Suppressor macrophage treated with lipopolysaccharide for 1 hour (primary cell): ENCODE results near the gene GPR4.
"Not testable (repeated sequence)": the region's sequence is repeated elsewhere in the genome, so short reads cannot be mapped to it uniquely, and the experiment has no call there.

Experiments used
- DNase-seq, 3 donors: peaks; one replicate each; pipeline ENCODE4 v3.0.0-alpha.2; 2020 to 2022

Gene GPR4

DNA sequence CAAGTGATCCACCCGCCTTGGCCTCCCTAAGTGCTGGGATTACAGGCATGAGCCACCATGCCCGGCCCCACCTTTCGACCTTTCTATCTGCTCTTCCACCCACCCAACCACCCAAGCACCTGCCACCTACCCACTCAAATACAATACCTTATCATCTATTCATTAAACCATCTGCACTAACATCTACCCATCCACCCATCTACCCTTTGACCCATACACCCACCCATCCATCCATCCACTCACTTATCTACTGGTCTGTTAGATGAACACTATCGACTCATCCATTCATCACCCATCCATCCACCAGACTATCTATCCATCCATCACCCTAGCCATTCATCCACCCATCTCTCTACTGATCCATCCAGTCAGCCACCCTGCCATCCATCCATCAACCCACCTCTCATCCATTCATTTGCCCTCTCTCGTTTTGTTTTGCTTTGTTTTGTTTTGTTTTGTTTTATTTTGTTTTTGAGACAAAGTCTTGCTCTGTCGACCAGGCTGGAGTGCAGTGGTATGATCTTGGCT is 20.0 kb upstream of the GPR4 start:
- DNase-seq, result no peak

DNA sequence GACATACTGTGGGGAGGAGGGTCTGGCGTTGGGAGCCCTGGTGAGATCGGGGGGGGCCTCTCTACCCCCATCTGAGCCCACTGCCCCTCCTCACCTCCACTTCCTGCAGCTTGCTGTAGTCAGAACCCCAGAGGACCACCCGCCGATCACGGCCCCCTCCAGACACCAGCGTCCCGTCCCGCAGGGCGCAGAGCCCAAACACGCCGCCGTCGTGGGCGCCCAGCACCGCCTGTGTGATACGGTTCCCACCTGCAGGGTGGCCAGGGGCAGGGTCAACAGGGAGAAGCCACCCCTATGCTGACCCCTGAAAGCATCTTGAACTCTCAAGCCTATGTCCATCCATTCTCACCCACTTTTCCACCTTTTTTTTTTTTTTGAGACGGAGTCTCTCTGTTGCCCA is 19.4 kb upstream of the GPR4 start:
- no peak for DNase-seq

DNA sequence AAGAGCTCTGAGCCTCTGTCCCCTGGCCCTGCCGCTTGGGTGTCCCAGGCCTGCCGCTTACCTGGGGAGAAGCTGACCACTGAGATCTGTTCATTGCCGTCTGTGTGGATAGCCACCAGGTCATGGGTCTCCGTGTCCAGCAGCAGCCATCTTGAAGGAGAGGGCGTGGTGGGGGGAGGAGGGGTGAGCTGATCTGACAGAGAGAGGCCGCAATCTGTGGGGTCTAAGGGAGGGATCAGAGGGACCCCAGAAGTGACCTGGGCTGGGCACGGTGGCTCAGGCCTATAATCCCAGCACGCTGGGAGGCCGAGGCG is 14.6 kb upstream of the GPR4 start:
- no peak for DNase-seq

DNA sequence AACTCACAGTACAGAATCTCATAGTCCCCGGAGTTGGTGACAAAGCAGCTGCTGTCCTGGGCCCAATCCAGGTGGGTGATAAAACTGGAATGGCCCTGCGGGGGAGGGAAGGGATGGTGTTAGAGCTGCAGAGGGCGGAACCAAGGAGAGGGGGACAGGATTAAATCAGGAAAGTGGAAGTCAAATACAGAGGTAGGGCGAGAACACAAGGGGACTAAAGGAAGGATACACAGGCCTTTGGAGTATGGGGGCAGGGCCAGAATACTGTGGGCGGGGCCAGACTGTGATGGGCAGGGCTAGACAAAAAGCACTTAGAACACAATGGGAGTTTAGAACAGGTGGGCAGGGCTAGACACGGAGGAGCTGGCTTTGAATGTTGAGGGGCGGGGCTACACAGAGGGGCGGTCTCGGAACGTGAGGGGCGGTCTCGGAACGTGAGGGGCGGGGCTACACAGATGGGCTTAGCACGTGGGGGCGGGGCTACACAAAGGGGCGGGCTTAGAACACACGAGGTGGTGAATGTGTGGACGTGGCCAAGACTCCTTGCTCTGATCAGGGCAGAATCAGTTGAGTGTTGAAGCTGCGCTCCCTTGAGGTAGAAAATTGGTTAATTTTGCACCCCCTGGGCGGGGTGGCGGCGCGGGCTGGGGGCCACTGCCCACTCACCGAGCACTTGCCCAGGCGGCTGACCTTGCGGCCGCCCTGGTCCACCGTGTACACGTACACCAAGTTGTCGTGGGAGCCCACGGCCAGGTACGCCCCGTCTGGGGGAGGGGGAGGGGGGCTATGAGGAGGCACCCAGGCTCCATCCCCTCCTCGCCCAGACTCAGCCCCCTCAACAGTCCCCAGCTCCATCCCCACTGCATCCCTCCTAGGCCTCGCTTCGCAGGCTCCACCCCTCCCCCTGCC is 14.0 kb upstream of the GPR4 start:
- DNase-seq, result peak; percentile 53 to 67 (median 58)

DNA sequence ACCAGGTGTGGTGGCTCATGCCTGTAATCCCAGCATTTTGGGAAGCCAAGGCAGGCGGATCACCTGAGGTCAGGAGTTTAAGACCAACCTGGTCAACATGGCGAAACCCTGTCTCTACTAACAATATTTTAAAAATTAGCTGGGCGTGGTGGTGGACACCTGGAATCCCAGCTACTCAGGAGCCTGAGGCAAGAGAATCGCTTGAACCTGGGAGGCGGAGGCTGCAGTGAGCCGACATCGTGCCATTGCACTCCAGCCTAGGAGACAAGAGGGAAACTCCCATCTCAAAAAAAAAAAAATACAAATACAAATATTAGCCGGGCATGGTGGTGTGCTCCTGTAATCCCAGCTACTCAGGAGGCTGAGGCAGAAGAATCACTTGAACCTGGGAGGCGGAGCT is 13.0 kb upstream of the GPR4 start:
- DNase-seq, result not testable (repeated sequence)

DNA sequence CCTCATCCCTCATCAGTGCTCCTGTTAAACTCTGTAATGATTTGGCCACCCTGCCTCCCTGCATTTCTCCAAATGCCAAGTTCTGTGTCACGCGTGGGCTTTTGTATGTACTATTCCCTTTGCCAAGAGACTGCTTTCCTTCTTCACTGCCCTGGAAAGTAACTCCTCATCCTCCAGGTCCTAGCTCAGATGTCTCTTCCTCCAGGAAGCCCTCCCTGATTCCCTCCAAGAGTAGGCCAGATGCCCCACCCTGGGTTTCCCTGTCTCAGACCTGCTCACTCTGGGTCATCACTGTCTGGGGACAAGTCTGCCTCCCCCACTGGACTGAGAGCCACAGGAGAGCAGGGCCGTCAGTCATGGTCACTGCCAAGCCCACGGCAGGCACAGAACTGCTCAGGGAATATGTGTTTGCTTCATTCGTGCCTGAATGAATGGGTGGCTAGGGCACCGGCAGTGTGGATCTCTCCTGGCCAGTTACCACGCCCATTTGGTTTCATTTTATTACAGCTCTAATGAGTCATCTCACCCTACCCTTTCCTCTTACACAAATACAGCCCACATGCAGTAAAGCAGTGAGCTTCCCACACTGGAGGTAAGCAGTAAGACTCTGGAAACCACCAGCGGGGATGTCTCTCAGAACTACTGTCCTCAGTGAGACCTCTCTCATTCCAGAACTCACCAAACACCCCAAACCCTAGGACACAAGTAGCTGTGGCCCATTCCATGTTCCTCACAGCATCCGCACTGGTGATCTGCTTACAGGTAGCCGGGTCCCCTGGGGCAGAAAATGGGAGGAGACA is 12.1 kb upstream of the GPR4 start:
- DNase-seq, result peak; percentile 87 to 93 (median 91)

DNA sequence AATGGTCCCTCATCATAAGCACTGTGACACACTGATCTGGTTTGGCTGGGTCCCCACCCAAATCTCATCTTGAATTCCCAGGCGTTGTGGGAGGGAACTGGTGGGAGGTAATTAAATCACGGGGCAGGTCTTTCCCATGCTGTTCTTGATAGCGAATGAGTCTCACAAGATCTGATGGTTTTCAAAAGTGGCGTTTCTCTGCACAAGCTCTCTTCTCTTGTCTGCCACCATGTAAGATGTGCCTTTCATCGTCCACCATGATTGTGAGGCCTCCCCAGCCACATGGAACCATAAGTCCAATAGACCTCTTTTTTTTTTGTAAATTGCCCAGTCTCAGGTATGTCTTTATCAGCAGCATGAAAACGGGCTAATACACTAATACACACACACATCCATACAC is 6.9 kb upstream of the GPR4 start:
- DNase-seq, result no peak

DNA sequence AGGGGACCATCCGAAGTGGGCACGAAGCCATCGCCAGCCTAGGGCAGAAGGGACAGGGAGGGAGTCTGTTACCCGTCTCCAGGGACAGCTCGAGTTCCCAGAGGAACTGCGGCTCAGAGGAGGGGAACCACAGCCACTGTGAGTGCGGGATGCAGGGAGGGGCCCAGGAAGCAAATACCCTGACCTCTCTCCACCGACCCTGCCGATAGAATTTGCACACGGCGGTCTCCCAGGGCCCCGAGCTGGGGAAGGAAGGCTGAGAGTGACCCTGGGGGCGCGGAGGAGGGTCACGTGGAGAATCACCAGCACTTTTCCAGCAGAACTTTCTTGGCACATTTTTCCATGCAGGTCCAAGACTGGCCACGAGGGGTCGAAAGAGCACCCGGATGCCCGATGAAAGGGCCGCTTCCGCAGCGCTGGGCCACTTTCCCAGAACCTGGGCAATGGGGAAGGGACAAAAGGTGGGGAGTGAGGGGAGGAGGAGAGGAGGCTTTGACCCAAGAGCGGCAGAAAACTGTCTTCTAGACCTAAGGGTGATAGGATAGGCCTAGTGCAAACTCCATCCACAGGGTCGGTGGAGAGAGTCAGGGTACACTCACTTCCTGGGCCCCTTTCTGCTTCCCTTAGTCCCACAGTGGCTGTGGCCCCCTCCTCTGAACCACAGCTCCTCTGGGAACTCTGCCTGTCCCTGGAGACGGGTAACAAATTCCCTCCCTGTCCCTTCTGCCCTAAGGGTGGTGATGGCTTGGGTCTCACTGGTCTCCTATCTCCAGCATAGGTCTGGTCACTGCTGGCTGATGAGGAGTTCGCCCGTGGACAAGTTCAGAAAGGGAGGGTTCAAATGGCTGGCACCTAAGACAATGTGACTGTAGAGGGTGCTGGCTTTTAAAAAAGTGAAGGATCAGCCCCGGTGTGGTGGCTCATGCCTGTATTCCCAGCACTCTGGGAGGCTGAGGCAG is 5.3 kb upstream of the GPR4 start:
- peak; percentile 60 to 77 (median 67) for DNase-seq

DNA sequence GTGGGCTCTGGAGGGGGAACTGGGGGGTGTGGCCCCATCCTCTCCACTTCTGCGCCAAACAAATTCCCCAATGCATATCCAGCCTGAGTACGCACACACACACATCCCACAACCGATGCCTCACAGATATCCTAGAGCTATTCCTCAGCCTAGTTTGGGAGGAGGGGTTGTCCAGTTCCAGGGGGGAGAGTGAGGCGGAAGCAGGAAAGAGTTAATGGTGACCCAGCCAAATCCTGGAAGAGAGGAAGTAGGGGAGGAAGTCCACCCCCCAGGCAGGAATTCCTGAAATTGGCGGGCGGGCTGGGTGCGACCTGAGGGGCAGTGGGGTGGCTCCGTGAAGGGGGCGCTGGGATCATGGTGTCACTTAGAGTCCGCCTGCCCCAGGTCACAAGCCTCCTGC is 897 bp downstream of the GPR4 start:
- no peak for DNase-seq

DNA sequence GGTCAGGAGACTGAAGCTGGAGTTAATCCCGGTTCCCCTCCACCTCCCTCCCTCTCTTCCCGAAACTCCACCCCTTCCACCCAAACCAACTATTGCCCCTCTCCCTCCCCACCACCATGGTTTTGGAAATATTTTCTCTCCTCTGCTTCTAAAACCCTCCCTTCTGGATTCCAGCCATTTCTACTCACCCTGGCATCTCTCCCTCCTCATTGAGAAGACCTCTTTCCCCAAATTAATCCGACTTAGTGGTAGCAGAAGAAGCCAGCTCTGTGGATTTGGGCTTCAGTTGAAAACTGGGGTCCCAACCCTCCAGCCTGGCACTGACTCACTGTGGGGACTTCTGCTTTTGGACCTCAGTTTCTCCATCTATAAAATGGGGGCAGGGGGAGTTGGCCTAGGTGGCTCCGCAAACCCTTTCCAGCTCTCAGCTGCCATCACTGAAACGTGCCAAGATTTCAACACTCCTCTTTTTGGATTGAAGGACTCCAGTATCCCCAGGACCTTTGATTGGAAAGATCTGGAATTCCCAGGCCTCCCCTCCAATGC is 1.6 kb downstream of the GPR4 start:
- DNase-seq, result no peak

DNA sequence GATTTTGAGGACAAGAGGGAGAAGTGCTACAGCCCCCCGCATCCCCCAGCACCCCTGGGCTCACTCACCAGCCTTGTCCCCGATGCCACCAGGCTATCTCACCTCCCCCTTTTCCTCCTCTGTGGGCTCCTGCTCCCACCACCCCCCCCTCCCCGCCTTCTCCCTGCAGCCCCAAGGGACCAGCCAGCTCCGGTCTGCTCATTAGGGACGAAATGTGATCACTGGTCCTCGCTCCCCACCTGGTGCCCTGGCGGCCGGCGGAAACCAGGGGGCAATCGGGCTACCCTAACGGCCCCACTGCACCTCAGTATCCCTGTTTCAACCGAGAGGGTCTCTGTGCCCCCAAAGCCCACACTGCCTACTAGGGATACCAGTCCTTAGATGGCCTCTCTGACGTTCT is 2.7 kb downstream of the GPR4 start:
- no peak for DNase-seq

DNA sequence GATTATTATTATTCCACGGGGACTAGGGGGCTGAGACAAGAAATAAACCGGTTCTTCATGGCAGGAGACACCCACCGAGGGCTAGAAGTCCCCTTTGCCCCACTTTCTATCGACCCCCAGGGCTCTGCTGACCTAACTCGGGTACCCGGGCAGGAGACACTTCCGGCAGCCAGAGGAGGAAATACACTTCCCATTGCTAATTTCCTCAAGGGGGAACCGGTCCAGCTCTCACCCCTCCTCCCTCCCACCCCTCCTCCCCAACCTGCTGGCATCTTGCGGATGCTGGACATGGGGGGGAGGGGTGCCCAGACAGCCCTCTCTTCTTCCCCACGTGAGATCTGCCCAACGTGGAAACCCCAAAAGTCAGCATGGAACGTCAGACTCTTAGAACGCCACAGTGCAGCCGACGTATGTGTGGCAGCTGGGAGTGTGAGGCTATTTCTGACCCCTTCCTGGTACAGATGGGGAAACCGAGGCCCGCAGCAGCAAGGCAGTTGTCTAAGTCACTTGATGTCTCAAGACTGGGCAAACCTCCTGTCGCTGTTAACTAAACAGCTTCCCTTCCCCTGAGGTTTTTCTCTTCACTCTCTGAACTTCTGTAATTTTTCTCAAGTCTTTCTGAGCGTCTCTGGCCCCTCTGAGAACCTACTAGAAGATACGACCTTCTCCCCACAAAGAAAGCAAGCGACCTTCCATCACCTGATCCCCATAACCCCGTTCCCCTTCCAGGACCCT is 3.6 kb downstream of the GPR4 start:
- peak; percentile 34 to 43 (median 34) for DNase-seq

DNA sequence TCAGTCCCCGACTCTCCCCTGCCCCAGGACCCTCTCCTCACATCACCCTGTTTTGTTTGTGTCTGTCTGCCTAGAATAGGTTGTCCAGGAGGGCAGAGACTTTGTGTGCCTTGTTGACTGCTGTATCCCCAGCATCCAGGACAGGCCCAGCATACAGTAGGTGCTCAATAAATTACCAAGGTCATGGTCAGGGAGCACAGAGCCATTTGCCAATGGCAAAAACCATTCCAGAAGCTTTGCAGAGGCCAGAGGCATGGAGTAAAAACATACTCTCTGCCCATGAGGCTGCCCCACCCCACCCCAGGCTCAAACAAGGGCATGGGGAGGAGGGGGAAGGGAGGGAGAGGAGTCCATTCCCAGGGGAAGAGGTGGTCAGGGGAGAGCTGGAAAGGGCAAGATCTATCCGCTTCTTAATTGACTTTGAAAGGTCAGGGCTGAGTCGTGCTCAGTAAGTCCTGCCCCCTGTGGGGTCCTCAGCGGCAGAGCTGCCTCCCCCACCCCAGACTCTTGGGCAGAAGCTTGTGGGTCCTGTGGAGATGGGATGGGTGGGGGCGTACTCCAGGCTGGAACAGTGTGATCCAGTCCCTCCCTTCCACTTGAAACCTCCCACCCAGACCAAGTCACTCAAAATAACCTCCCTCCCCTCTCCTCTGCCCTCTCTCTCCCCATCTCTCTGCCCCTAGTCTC is 4.4 kb downstream of the GPR4 start:
- DNase-seq, result no peak

DNA sequence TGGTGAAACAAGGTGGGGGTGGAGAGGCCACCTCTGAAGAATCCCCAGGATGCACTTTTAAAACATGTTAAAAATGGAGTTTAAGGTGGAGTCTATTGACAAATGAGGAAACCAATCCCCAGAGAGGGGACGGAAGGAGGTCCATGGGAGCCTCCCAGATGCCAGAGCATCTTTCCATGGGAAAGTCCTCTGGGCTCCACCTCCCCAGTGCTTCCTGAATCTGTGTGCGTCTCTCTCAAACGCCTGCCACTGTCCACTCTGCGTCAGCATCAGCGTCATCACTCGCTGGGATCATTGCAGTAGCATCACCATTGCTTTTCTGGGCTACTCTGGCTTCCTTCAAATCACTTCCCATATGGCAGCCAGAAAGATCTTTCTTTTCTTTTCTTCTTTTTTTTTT is 6.2 kb downstream of the GPR4 start:
- DNase-seq, result no peak

DNA sequence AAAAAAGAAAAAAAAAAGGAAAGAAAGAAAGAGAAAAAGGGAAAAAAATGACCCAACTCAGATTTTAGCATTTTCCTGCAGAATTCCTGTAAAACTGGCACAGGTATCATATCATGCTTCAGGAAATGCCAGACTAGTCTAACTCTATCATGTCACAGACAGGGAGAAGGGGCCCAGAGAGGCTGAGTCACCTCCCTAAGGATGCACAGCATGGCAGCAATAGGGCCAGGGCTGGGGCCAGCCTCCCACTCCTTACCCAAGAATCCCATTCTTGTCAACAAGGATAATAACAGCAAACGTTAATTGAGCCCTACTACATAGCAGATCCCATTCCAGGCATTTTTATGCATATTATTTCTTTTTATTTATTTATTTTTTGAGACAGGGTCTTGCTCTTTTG is 8.5 kb downstream of the GPR4 start:
- DNase-seq, result no peak

DNA sequence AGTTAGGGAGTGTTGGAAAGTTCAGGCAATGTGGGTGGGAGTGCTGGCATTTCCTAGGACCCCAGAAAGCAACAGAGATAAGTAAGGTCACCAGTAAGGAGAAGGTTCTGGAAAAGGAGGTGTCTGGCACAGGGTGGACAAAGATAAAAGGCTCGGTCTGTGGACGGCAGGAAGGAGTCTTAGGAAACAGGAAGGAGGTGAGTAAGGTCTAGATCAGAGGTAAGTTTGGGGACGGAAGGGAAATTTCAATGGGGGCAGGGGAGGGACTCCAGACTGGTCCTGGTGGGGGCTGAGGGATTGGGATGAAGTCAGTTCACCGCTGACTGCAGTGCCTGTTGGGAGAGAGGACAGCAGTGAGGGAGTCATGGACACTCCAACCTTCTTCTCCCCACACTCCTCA is 9.6 kb downstream of the GPR4 start:
- no peak for DNase-seq

DNA sequence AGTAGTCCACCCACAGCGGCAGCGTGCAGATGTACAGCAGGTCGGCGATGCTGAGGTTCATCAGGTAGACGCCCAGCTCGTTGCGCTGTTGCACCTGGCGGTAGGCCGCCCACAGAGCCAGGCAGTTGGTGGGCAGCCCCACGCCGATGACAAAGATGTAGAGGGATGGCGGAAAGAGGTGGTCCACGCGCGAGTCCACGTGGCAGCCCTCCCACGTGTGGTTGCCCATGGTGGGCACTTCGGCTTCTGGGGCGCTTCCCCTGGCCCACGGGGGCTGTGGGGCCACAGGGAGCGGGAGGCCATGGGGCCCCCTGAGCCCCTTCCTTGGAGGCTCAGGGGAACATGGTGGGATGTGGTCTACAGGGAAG is 10.4 kb downstream of the GPR4 start:
- no peak for DNase-seq

DNA sequence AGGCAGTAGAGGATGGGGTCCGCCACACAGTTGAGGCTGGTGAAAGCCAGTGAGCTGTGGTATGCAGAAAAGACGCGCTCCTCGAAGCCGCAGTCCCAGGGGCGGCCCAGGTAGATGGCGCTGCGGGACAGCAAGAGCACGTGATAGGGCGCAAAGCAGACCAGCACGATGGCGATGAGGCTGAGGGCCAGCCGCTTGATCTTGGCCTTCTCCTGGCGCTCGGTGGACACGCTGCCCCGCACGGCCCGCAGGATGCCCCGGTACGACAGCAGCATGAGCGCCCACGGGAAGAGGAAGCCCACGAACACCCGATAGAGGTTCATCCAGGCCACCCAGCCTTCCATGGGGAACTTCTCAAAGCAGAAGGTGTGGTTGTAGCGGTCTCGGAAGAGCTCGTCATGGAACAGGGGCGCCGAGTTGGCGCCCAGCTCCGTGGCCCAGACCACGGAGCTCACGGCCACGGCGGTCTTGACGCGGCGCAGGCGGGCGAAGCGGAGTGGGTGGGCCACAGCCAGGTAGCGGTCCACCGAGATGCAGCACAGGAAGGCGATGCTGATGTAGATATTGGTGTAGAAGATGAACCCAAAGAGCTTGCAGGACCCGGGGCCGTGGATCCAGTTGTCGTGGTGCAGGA is 10.9 kb downstream of the GPR4 start:
- peak in 2 of 3 donors; percentile 25 to 47 for DNase-seq

DNA sequence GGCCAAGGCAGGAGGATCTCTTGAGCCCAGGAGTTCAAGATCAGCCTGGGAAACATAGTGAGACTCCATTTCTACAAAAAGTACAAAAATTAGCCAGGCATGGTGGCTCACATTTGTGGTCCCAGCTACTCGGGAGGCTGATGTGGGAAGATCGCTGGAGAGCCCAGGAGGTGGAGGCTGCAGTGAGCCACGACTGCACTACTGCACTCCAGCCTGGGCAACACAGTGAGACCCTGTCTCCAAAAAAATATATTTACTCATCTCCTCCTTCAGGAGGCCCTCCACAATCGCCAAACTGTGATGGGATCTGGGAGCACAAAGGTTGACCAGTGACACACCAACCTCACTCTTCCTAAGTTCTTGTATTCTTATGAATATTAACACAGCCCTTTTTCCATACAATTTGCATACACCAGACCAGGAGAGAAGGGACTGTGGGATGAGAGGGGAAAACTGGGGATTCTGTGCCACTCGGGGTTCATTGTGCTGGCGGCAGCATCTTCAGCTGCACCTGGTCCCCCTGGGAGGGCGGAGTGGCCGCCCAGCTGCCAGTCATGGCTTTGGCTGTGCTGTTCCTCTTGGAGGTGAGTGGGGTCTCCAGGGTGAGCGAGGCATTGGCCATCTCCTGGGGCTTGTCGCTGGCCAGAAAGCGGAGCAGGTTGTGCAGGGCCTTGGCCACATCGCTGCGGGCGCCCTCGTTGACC is 11.6 kb downstream of the GPR4 start:
- DNase-seq, result no peak

DNA sequence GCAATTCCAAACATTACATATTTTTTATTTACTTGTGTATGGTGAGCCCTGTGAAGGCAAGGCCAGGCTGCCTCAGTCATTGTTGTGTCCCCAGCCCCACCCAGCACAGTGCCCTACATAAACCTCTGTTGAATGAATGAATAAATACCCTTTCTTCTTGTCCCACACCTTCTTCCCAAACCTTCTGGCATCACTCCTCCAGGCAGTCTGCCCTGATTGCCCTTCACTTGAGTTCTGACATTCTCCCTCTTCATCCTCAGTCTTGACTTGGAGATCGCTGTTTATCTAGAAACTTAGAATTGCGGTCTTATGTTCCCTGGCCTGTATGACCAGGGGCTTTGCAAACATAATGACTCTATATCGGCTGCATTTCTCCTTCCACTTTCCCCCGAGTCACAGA is 12.2 kb downstream of the GPR4 start:
- DNase-seq, result no peak
